HG03558 (cell line): Measurements from ENCODE around the gene WDR90.

Experiments
- ATAC-seq: cut with Tn5 transposase; IDR thresholded peaks from one replicate; pipeline ENCODE4 v1.9.1; 2021; ENCODE audit warnings: moderate number of reproducible peaks; ENCODE audit not compliant: unreplicated experiment; ENCODE audit errors: extremely low read depth

WDR90 gene

DNA sequence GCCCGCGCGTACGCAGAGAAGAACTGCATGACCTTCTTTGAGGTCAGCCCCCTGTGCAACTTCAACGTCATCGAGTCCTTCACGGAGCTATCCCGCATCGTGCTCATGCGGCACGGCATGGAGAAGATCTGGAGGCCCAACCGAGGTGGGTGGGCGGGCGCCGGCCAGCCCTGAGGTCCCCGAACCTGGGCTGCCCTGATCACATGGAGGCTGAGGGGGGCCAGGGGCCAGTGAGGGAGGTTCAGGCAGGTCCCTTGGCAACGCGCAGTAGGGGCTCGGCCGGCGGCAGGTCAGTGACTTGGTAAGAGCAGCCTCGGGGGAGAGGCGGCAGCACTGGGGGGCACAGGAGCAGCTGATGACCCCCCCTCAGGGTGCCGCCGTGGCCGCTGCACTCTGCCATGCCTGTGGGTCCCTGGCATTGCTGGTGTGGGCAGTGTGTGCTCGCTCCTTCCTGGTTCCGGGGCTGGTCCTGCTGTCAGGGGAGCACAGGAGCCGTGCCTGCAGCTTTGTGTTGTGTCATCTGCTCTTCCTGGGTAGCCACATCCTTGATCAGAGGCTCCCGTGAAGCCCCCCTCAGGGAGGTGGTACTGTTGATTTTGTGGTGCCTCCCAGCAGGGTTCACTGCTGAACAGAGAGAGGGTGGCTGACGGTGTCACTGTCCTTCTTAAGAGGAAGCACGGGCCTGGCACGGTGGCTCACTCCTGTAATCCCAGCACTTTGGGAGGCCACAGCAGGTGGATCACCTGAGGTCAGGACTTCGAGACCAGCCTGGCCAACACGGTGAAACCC, 23.0 kb upstream of the WDR90 start:
- ATAC-seq: no peak

DNA sequence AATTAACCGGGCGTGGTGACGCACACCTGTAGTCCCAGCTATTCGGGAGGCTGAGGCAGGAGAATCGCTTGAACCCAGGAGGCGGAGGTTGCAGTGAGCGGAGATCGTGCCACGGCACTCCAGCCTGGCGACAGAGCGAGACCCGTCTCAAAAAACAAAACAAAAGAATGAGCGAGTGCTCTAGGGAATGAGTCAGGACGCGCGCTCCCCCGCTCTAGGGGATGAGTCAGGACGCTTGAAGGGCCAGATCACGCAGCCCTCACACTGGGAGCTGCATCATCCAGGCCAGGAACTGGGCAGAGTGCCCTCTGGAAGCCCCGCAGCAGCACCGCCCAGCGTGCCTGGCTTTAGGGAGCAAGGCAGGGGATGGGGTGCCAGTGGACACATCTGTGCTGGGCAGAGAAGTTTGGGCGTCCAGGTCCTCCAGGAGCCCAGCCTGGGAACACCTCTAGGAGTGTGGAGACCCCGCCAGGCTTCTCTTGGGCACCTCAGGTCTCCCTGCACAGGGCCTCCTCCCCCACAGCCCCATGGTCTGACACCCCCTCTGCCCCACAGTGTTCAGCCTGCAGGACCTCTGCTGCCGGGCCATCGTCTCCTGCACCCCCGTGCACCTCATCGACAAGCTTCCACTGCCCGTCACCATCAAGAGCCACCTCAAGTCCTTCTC, 22.2 kb upstream of the WDR90 start:
- no peak for ATAC-seq

DNA sequence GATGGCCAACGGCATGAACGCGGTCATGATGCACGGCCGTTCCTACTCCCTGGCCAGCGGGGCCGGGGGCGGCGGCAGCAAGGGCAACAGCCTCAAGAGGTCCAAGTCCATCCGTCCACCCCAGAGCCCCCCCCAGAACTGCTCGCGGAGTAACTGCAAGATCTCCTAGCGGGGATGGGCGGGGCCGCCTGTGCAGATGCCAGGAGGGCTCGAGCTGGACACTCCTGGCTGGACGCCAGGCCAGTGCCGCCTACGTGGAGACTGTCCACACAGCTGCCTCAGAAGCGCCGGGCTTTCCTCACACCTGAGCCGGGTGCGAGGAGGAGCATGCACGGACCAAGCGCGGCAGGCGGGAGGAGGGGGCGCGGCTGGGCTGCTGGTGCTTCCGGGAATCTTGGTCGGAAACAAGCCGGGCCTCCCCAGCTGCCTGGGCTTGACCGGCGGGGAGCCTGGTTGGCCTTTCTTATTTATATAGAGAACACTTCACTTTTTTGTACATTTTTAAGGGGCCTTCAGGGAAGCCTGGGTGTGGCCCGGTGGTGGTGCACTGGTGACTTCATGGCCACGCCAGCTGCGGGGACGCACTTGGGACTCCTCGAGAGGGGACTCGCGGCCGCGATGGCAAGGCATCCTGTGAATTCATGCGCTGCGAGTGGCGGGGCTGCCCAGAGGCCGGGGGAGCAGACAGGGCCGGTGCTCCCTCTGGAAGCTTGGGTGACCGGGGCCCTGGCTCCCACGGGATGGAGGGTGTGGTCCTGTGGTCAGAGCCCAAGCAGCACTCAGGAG, 21.5 kb upstream of the WDR90 start:
- ATAC-seq: no peak

DNA sequence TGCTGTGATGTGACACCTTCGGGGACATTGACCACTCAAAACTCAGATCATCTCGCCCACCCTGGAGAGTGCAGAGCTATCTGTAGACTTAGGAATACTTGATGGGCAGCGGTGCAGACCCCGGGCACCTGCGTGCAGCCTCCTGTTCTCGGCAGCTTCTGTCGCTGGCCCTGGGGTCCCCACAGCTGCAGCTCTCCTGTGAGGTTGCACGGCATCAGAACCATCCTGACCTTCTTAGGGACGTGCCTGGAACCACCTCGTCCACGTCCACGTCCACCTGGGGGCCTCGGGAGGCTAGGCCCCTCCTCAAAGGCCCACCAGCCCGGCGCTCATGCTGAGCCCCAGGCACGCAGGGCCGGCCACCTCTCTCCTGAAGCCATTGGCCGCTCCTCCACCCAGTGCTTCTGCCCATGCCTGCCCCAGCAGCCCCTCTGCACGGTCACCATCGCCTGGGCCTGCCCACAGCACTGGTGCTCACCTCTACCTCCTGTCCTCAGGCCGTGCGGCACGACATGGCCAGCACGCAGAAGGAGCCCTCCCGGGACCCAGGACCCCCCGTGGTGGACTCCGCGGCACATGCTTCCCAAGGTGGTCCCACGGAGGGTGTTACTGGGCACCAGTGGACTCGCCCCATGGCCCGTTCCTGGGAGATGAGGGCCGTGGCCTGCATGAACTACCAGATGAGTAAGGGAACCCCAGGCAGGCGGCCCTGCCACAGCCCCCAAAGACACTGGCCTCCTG, 20.7 kb upstream of the WDR90 start:
- no peak for ATAC-seq

DNA sequence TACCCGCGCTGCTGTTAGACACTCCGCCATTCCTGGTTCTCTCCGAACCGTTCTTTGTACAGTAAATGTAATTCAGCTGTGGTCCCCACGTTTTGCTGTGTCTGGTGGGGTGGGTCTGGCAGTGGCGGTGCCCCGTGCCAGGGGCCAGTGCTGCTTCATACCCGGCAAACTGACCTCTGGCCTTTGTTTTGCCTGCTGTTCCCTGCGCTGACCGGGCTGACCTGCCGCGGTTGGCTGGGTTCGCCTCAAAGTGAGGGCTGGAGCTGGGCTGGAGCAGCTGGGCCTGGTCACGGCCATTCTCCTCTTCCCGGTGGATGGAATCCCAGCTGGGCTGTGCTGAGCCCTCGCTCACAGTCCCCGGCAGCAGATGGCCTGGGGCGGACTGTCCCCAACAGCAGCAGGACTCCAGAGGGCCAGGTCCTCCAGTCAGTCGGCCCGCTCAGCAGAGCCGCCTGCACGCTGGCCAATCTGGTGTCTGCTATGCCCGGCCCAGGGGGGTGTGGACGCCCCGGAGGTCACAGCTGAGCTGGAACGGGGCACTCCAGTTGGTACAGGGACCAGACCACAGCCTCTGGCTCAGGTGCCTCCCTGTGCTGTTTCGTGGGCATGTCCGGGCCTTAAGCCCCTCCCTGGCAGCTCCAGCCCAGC, 19.9 kb upstream of the WDR90 start:
- no peak for ATAC-seq

DNA sequence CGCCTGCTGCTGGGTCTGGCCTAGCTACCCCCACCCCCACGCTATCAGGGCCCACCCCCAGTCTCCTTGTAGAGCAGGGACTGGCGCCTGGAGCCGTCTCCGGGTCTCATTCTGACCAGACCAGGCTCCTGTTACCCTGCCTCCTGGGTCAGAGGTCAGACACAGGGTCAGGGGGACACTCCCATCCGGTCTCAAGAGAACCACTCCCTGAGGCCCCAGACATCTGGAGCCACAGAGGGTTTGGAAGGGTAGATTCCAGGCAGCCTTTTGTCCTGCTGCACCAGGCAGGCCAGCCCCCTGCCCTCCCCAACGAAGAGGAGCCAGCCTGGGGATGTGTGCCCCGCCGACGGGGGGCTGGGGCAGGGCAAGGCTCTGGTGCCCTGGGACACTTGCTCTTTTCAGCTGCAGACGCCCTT, 19.3 kb upstream of the WDR90 start:
- no peak for ATAC-seq

DNA sequence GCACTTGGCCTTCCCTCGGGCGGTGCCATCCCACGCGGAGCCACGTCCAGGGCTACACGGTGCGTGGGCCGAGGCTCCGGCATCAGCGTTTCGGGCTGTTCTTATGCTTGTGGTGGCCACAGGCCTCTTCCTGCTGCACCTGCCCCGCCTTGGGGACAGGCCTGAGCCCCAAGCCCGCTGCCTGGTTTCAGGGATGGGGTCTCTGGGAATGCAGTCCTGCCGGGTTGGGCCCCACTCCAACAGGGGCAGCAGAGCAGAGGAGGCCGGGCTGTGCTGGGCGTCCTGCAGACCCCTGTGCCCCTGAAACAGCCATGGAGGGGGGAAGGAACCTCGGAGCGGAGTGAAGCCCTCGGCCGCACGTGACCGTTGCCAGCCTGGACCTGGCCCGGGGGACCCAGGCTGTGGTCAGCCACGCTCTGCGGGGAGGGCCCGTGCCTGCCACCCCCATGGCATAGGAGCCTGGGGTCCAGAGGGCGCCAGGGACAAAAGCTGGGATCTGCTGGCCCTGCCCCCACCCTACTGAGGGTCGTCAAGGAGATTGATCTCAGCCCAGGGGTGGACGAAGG, 18.8 kb upstream of the WDR90 start:
- no peak for ATAC-seq

DNA sequence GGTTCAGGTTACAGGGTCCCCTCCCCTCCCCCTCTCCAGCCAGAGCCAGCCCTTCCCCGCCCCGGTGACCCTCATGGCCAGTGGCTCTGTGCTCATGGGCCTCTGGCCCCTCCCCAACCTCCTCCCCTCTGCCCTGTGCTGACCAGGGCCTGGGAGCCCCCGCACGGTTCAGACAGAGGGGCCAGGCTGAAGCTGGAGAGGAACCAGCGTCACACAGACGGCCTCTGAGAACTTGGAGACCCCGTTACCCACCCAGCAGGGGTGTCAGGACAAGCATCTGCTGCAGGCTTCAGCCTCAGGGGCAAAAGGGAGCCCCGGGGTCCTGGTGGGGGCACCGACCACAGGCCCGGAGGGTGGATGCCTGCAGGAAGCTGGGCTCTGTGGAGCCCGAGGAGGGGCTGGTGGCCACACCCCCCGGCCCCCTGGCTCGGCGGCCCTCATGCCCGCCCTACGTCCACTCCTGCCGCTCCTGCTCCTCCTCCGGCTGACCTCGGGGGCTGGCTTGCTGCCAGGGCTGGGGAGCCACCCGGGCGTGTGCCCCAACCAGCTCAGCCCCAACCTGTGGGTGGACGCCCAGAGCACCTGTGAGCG, 18.3 kb upstream of the WDR90 start, which contains the start of gene WFIKKN1:
WFIKKN1 (plus strand) TSS at position 171 of the 591 bp plus-strand sequence; CDS start at position 440, 269 bp downstream.
- no peak for ATAC-seq

DNA sequence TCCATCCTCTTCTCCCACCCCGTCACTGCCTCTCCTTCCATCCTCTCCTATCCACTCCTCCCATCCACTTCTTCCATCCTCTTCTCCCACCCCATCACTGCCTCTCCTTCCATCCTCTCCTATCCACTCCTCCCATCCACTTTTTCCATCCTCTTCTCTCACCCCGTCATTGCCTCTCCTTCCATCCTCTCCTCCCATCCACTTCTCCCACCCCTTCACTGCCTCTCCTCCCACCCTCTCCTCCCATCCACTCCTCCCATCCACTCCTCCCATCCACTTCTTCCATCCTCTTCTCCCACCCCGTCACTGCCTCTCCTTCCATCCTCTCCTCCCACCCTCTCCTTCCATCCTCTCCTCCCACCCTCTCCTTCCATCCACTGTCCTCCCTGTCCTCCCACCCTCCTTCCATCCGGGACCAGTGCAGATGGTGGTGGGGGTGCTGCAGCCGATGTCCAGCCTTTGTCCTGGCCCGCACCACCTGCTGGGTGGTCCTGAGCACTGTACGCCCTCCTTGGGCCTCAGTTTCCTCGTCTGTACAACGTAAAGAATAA, 17.3 kb upstream of the WDR90 start:
- no peak for ATAC-seq

DNA sequence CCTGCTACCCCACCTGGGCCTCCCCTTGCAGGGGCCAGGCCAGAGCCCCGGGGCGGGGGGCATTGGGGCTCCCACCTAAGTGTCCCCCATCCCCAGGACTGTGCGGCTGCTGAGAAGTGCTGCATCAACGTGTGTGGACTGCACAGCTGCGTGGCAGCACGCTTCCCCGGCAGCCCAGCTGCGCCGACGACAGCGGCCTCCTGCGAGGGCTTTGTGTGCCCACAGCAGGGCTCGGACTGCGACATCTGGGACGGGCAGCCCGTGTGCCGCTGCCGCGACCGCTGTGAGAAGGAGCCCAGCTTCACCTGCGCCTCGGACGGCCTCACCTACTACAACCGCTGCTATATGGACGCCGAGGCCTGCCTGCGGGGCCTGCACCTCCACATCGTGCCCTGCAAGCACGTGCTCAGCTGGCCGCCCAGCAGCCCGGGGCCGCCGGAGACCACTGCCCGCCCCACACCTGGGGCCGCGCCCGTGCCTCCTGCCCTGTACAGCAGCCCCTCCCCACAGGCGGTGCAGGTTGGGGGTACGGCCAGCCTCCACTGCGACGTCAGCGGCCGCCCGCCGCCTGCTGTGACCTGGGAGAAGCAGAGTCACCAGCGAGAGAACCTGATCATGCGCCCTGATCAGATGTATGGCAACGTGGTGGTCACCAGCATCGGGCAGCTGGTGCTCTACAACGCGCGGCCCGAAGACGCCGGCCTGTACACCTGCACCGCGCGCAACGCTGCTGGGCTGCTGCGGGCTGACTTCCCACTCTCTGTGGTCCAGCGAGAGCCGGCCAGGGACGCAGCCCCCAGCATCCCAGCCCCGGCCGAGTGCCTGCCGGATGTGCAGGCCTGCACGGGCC, 16.5 kb upstream of the WDR90 start:
- no peak for ATAC-seq

DNA sequence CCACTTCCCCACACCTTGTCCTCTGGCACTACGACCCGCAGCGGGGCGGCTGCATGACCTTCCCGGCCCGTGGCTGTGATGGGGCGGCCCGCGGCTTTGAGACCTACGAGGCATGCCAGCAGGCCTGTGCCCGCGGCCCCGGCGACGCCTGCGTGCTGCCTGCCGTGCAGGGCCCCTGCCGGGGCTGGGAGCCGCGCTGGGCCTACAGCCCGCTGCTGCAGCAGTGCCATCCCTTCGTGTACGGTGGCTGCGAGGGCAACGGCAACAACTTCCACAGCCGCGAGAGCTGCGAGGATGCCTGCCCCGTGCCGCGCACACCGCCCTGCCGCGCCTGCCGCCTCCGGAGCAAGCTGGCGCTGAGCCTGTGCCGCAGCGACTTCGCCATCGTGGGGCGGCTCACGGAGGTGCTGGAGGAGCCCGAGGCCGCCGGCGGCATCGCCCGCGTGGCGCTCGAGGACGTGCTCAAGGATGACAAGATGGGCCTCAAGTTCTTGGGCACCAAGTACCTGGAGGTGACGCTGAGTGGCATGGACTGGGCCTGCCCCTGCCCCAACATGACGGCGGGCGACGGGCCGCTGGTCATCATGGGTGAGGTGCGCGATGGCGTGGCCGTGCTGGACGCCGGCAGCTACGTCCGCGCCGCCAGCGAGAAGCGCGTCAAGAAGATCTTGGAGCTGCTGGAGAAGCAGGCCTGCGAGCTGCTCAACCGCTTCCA, 15.7 kb upstream of the WDR90 start:
- no peak for ATAC-seq

DNA sequence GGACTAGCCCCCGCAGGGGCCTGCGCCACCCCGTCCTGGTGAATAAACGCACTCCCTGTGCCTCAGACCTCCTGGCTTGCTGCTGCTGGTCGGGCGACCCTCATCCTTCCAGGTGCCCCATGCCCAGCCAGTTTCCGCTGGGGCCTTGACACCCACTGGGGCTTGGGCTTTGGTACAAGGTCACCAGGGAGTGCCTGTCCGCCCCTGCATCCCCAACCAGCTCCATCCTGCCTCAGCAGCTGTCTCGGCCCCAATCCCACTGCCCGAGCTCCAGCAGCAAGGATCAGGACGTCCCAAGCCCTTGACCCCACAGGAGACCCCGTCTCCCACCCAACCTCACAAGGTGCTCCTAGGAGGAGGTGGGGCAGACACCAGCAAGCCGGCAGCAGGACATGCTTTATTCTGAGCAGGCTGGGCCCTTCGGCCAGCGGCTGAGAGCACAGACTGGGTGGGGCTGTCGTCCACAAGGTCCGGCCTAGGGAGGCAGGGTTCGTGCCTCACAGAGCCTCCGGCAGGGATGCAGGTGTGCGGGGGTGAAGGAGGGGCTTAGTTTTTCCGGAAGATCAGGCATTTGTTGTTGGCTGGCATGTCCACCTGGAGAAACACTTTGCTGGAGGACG, 15.0 kb upstream of the WDR90 start:
- ATAC-seq: no peak

DNA sequence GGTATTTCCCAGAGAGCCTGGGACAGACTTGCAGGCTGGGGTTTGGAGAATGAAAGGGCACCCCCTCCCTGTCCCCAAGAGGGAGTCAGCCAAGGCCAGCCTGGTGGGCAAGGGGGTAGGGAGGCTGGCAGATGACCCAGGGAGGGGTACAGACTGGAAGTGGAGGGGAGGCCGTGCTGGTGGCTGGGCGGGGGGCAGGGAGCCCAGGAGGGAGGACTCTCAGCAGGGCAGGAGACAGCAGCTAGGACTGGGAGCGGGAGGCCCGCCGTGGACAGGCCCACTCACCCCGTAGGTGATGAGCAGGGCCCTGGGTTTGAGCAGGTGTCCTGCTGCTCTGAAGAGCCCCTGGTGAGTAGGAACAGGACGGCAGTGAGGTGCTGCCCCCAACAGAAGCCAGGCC, 14.2 kb upstream of the WDR90 start:
- ATAC-seq: no peak

DNA sequence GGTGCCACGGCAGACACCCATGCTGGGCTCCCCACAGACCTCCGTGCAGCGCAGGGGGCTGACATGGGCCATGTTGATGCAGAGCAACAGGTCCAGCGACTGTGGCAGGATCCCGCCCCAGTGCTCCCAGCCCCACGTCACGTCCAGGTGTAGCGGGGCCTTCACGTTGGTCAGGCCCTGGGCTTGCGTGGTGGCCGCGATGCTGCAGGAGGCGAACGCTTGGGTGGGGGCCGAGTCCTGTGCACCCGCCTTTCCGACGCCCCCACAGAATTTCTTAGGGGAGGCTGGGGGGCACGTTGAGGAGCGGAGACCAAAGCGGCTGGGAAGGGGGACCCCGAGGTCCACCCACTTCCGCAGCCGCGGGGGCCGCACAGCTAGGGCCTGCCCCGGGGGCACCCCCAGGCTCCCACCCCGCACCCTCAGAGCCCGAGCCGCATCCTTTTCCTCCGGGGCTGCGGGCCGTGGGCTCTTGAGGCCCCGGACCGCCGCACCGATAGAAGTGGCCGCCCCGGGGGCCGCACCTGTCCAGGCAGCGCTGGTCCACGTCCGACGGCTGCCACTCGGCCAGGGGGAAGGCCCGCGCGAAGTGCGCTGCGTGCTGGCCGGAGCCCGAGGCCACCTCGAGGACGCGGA, 13.5 kb upstream of the WDR90 start:
- ATAC-seq: peak; percentile 6

DNA sequence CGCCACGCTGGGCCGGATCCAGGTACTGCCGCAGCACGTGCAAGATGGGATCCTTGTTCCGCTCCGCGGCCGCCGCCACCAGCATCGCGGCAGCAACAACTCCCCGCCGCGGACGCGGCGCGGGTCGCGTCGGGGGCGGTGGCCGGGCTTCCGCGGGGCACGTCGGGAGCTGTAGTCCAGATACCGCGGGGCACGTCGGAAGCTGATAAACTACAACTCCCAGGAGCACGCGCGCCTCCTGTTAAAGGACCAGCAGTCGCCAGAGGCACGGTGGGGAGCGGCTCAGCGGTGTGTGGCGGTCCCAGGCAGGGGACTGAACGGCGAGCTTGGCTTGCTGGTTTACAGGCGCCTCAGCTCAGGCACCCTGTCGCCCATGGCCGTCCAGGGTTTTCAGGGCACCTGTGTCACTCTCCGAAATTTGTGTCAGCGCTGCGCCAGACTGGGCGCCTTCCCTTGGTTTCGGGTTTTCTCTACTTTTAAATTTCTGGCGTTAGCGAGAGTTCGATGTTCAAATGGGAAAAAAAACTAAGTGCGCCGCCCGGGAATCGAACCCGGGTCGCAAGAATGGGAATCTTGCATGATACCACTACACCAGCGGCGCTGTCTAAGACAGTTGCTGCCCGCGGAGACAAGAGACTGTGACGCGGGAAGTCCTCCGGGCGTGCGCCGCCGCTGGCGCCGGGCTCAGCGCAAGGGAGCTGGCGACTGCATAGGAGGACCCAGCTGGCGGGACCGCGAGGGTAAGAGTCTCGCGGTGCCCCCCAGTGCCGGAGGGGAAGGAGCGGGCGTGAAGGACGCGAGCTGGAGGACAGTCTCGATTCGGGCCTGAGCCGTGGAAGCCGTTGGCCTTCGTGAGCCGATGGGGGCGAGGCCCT, 12.7 kb upstream of the WDR90 start, which contains the start of gene METTL26:
METTL26 (minus strand) TSS at position 100 of the 875 bp plus-strand sequence; CDS start at position 85, 15 bp downstream.
- peak; percentile 51 for ATAC-seq
